Nephron progenitor cell (in vitro differentiated cells): ENCODE measurements around the gene PTDSS2.
A peak's percentile ranks its signal among the peaks of the same experiment; 100 is the strongest.

Experiments used
- DNase-seq: peaks from one replicate; pipeline ENCODE4 v3.0.0; 2021
- H3K27ac Mint-ChIP-seq: 2 replicates; pipeline ENCODE4 v1.8.0; 2021; ENCODE audit warnings: mild to moderate bottlenecking, moderate library complexity, mixed read lengths
- H3K27me3 Mint-ChIP-seq: 2 replicates; pipeline ENCODE4 v1.8.0; 2021; ENCODE audit warnings: mild to moderate bottlenecking, low read depth, mixed read lengths; ENCODE audit not compliant: poor library complexity
- H3K36me3 Mint-ChIP-seq: 2 replicates; pipeline ENCODE4 v1.8.0; 2021; ENCODE audit warnings: low read depth, mixed read lengths
- H3K4me1 Mint-ChIP-seq: 2 replicates; pipeline ENCODE4 v1.8.0; 2021; ENCODE audit warnings: mixed read lengths
- H3K4me3 Mint-ChIP-seq: 2 replicates; pipeline ENCODE4 v1.8.0; 2021; ENCODE audit warnings: mild to moderate bottlenecking, moderate library complexity, mixed read lengths
- H3K9me3 Mint-ChIP-seq: 2 replicates; pipeline ENCODE4 v1.8.0; 2021; ENCODE audit warnings: mild to moderate bottlenecking, moderate library complexity, mixed read lengths
- TF ChIP-seq, protein P1 (sequence below): fragments of 200-600 bp; sonication (generic); IDR thresholded peaks from 2 replicates; pipeline ENCODE4 v1.5.0; 2021; ENCODE audit warnings: antibody characterized with exemption

Gene PTDSS2

DNA sequence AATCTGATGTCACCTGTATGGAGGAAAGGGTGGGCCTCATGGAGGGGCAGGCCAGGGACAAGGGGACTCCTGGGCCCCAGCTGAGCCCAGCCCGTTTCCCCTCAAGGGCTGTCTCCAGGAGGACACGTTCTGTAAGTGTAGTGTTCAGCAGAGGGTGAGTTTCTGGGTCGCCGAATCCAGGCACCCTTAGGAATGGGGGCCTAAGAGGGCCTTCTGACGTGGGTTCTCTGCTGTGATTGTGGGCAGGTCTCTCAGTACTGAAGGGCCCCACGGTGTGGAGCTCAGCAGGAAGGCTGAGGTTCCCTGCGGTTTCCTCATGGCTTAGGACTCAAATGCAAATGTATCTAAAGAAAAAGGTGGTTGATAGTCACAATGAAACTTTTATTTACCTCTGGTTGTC is 6.5 kb downstream of the PTDSS2 start:
- TF ChIP-seq, protein P1, sequence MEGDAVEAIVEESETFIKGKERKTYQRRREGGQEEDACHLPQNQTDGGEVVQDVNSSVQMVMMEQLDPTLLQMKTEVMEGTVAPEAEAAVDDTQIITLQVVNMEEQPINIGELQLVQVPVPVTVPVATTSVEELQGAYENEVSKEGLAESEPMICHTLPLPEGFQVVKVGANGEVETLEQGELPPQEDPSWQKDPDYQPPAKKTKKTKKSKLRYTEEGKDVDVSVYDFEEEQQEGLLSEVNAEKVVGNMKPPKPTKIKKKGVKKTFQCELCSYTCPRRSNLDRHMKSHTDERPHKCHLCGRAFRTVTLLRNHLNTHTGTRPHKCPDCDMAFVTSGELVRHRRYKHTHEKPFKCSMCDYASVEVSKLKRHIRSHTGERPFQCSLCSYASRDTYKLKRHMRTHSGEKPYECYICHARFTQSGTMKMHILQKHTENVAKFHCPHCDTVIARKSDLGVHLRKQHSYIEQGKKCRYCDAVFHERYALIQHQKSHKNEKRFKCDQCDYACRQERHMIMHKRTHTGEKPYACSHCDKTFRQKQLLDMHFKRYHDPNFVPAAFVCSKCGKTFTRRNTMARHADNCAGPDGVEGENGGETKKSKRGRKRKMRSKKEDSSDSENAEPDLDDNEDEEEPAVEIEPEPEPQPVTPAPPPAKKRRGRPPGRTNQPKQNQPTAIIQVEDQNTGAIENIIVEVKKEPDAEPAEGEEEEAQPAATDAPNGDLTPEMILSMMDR: no peak
- no peaks in the 10 kb centered on the region for H3K9me3 Mint-ChIP-seq
- DNase-seq: no peak

DNA sequence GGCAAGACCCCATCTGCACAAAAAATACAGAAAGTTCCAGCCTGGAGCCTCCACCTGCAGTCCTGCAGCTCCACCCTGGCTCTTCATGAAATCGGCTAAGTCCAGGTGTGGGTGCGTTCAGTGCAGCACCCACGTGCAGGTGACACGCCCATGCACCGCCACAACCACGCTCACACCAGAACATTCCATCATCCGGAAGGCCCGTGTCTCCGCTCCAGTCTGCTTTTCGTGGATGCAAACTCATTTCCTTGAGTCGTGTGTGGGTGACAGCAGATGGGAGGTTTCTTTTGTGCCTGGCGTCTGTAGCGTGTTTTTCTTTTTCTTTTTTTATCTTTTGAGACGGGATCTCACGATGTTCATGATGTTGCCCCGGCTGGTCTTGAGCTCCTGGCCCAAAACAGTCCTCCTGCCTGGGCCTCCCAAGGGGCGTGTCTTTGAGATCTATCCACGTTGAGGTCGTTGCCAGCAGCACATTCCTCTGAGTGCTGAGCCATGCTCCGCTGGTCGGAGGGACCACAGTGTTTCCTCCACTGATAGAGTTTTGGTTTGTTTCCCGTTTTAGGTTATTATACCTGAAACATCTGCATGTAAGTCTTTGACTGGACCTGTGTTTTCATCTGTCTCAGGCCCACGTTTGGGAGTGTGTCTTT is 7.2 kb downstream of the PTDSS2 start:
- DNase-seq: no peak
- H3K4me1 Mint-ChIP-seq: peaks cover 48% of the 10 kb centered on the region
- no peak overlapping the region for H3K4me3 Mint-ChIP-seq
- TF ChIP-seq, protein P1: no peak
- peak overlapping the region; percentile 68 for H3K27ac Mint-ChIP-seq
- peaks cover 44% of the 10 kb centered on the region for H3K36me3 Mint-ChIP-seq
- H3K9me3 Mint-ChIP-seq: no peaks in the 10 kb centered on the region
- H3K27me3 Mint-ChIP-seq: no peaks in the 10 kb centered on the region

More for the DNA sequence above, 6.5 kb downstream of the PTDSS2 start:
- Mint-ChIP-seq H3K27ac (peak overlapping the region; percentile 88), H3K36me3 (peaks cover 44% of the 10 kb centered on the region), H3K4me1 (peaks cover 55% of the 10 kb centered on the region), H3K4me3 (no peak overlapping the region), H3K27me3 (no peaks in the 10 kb centered on the region)

DNA sequence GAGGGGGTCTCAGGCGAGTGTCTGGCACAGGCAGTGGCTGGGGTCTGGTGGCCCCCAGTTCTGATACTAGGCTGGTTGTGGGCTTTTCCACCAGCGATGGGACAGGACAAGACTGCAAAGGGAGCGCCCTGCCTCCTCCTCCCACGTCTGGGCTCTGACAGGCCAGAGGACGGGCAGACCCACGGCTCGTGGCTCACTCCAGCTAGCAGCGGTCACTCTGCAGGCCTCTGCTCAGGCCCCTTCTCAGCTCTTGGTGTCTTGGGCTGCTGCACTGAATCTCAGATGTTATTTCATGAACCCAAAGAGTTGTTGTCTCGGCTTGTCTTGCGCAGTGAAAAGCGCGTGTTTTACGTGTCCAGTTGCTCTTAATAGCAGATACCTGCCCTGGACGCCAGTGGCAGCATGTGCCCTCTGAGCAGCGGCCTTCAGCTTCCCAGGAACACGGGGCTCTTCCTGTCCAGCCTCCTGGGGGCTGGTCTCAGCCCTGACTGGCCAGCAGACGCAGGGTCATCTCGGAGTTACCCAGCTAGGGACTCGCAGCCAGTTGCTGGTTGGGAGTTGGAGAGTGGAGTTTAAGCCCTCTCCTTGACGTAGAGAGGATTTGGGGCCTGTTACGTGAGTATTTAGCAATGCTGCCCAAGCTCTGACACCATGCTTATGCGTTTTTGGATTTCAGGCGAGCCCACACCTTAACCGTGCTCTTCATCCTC is 9.6 kb downstream of the PTDSS2 start:
- H3K4me1 Mint-ChIP-seq: peaks cover 31% of the 10 kb centered on the region
- no peaks in the 10 kb centered on the region for H3K27me3 Mint-ChIP-seq
- H3K4me3 Mint-ChIP-seq: no peak overlapping the region
- no peak for DNase-seq
- H3K36me3 Mint-ChIP-seq: peaks cover 29% of the 10 kb centered on the region
- H3K27ac Mint-ChIP-seq: no peak overlapping the region
- H3K9me3 Mint-ChIP-seq: no peaks in the 10 kb centered on the region
- TF ChIP-seq, protein P1: no peak

DNA sequence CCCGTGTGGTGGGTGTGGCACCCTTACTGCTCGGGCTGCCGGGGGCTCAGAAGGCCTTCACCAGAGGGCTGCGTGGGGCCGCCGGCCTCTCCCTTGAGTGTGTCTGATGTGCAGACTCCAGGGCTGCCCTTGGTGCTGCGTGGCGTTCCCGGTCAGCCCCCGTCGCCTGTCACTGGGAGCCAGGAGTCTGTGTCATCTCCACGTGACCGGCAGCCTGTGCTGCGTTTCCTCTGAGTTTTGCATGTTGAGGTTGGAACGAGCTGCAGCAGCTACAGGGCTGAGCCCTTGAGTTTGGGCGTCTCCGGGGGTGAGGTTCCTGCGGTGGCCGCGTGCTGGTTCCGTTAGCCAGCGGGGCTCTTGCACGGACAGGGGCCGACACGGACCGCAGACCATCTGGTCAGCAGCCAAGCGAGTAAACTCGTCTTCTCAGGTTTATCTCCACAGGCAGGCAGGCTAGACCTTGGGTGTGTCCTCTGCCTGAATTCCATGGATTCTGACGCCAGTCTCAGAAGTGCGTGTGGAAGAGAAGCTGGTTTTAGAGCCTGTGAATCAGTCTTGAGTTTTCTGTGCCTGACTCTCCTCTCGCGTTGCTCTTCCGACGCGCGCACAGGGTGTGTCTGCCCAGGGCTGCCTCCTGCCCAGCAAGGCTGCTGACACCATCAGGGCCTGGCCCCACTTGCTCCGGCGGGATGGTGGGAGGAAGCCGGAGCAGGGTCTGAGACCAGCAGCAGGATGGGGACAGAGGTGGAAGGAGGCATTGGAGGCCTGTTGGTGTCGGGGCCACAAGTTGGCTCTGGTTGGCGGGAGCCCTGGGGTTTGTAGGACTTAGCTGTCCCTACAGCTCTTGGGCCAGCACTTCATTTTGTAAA is 10.5 kb downstream of the PTDSS2 start:
- H3K27me3 Mint-ChIP-seq: no peaks in the 10 kb centered on the region
- TF ChIP-seq, protein P1: no peak
- H3K4me1 Mint-ChIP-seq: peaks cover 22% of the 10 kb centered on the region
- H3K9me3 Mint-ChIP-seq: no peaks in the 10 kb centered on the region
- DNase-seq: no peak
- peak overlapping the region; percentile 16 for H3K27ac Mint-ChIP-seq
- no peak overlapping the region for H3K4me3 Mint-ChIP-seq
- peaks cover 25% of the 10 kb centered on the region for H3K36me3 Mint-ChIP-seq

DNA sequence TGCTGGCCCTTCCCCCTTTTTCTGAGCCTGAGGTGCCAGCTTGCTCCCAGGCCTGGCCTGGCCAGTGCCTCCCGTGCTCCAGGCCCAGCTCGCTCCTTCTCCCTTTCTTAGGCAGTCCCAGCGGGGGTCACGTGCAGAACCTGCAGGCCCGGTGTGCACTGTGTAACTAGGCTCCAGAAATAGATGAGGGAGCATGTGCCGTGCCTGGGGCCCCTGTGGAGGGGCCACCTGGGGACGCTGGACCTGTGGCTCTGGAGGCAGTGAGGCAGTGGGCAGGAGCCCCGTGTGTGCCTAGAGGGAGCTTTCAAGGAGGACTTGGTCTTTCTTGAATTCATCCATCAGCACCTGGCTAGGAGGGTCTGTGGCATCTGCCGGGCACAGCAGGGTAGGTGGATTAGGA is 11.5 kb downstream of the PTDSS2 start:
- peaks cover 15% of the 10 kb centered on the region for H3K4me1 Mint-ChIP-seq
- peaks cover 28% of the 10 kb centered on the region for H3K36me3 Mint-ChIP-seq
- H3K9me3 Mint-ChIP-seq: no peaks in the 10 kb centered on the region
- H3K4me3 Mint-ChIP-seq: no peak overlapping the region
- TF ChIP-seq, protein P1: no peak
- no peaks in the 10 kb centered on the region for H3K27me3 Mint-ChIP-seq
- DNase-seq: no peak
- H3K27ac Mint-ChIP-seq: no peak overlapping the region
